ENCODE results near the gene GFOD2.

DNA sequence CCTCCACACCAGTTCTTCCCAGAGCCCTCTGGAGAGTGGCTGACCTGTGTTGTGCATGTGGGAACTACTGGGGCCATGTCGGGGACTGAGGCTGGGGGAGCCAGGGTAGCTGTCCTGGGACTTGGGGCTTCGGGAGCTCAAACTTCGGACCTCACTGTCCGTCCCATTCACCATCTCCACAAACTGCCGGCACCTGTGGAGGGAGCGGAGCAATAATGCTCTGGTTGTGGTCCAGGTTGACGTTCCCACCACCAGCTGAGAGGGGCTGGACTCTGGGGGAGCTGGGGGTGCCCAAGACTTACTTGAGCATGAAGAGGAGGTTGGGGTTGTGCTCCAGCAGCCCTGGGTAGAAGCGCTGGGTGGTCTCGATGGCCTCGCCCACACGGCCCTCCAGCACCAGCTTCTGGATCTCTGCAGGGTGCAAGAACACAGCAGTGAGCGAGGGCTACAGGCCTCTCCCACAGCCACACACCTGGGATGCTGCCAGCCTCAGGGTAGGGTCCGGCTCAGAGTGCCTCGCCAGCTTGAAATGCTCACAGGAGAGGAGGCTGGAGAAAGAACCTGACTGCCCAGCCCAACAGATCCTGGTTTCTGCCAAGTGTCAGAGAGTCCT is 10.6 kb upstream of the GFOD2 start:
- TF ChIP-seq CHD2 (IDR thresholded peaks at IDR 0.05; ENCODE audit: low read depth, low read length) = no peak
- TF ChIP-seq ZNF589 (CRISPR knock-in tag; conservative IDR thresholded peaks at IDR 0.05) = no peak
- TF ChIP-seq, protein P1, sequence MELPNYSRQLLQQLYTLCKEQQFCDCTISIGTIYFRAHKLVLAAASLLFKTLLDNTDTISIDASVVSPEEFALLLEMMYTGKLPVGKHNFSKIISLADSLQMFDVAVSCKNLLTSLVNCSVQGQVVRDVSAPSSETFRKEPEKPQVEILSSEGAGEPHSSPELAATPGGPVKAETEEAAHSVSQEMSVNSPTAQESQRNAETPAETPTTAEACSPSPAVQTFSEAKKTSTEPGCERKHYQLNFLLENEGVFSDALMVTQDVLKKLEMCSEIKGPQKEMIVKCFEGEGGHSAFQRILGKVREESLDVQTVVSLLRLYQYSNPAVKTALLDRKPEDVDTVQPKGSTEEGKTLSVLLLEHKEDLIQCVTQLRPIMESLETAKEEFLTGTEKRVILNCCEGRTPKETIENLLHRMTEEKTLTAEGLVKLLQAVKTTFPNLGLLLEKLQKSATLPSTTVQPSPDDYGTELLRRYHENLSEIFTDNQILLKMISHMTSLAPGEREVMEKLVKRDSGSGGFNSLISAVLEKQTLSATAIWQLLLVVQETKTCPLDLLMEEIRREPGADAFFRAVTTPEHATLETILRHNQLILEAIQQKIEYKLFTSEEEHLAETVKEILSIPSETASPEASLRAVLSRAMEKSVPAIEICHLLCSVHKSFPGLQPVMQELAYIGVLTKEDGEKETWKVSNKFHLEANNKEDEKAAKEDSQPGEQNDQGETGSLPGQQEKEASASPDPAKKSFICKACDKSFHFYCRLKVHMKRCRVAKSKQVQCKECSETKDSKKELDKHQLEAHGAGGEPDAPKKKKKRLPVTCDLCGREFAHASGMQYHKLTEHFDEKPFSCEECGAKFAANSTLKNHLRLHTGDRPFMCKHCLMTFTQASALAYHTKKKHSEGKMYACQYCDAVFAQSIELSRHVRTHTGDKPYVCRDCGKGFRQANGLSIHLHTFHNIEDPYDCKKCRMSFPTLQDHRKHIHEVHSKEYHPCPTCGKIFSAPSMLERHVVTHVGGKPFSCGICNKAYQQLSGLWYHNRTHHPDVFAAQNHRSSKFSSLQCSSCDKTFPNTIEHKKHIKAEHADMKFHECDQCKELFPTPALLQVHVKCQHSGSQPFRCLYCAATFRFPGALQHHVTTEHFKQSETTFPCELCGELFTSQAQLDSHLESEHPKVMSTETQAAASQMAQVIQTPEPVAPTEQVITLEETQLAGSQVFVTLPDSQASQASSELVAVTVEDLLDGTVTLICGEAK (IDR thresholded peaks at IDR 0.05) = no peak
- TF ChIP-seq, protein P1 (CRISPR knock-in tag; IDR thresholded peaks at IDR 0.05) = no peak
- TF ChIP-seq ISL2 (CRISPR knock-in tag; IDR thresholded peaks at IDR 0.05) = no peak
- TF ChIP-seq, protein P2, sequence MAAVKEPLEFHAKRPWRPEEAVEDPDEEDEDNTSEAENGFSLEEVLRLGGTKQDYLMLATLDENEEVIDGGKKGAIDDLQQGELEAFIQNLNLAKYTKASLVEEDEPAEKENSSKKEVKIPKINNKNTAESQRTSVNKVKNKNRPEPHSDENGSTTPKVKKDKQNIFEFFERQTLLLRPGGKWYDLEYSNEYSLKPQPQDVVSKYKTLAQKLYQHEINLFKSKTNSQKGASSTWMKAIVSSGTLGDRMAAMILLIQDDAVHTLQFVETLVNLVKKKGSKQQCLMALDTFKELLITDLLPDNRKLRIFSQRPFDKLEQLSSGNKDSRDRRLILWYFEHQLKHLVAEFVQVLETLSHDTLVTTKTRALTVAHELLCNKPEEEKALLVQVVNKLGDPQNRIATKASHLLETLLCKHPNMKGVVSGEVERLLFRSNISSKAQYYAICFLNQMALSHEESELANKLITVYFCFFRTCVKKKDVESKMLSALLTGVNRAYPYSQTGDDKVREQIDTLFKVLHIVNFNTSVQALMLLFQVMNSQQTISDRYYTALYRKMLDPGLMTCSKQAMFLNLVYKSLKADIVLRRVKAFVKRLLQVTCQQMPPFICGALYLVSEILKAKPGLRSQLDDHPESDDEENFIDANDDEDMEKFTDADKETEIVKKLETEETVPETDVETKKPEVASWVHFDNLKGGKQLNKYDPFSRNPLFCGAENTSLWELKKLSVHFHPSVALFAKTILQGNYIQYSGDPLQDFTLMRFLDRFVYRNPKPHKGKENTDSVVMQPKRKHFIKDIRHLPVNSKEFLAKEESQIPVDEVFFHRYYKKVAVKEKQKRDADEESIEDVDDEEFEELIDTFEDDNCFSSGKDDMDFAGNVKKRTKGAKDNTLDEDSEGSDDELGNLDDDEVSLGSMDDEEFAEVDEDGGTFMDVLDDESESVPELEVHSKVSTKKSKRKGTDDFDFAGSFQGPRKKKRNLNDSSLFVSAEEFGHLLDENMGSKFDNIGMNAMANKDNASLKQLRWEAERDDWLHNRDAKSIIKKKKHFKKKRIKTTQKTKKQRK (IDR thresholded peaks at IDR 0.05; ENCODE audit: low read length) = no peak
- TF ChIP-seq PHB2 (IDR thresholded peaks at IDR 0.05; ENCODE audit: partially characterized antibody) = no peak
- no peak for TF ChIP-seq RFX5 (IDR thresholded peaks at IDR 0.05; ENCODE audit: low read depth, low read length)
- TF ChIP-seq CREB1 (IDR thresholded peaks at IDR 0.05) = no peak
- no peak for TF ChIP-seq CREB1 (CRISPR knock-in tag; IDR thresholded peaks at IDR 0.05)
